IPS DF 6.9 (cell line): Measurements from ENCODE around the gene MYO5A.

ENCODE experiments used
- DNase-seq: peaks from one replicate; pipeline ENCODE4 v3.0.0-alpha.2; 2013; ENCODE audit warnings: low read depth, low spot score
- H3K27ac ChIP-seq: one replicate; pipeline ENCODE4 v1.5.1; 2013; ENCODE audit warnings: low read length, control low read depth
- H3K27me3 ChIP-seq: 2 replicates; pipeline ENCODE4 v1.6.1; 2013; ENCODE audit warnings: mild to moderate bottlenecking, low read length; ENCODE audit not compliant: control insufficient read depth, insufficient read depth
- H3K36me3 ChIP-seq: 2 replicates; pipeline ENCODE4 v1.6.1; 2013; ENCODE audit warnings: low read length; ENCODE audit not compliant: control insufficient read depth, insufficient read depth
- H3K4me1 ChIP-seq: 2 replicates; pipeline ENCODE4 v1.6.1; 2013; ENCODE audit warnings: low read length; ENCODE audit not compliant: control insufficient read depth, insufficient read depth
- H3K4me3 ChIP-seq: 2 replicates; pipeline ENCODE4 v1.5.1; 2013; ENCODE audit warnings: mild to moderate bottlenecking, low read length
- H3K9me3 ChIP-seq: 2 replicates; pipeline ENCODE4 v1.6.1; 2013; ENCODE audit warnings: low read length, inconsistent platforms; ENCODE audit not compliant: control insufficient read depth, insufficient read depth
- WGBS: extraction: QIAGEN DNeasy Blood & Tissue Kit; methylation state at CpG from one replicate; pipeline ENCODE4 v1.1.7; 2013; ENCODE audit warnings: mixed read lengths, missing lambda C conversion rate; ENCODE audit not compliant: insufficient read length, insufficient coverage; 5-methylcytosine and 5-hydroxymethylcytosine counted together

The MYO5A gene

DNA sequence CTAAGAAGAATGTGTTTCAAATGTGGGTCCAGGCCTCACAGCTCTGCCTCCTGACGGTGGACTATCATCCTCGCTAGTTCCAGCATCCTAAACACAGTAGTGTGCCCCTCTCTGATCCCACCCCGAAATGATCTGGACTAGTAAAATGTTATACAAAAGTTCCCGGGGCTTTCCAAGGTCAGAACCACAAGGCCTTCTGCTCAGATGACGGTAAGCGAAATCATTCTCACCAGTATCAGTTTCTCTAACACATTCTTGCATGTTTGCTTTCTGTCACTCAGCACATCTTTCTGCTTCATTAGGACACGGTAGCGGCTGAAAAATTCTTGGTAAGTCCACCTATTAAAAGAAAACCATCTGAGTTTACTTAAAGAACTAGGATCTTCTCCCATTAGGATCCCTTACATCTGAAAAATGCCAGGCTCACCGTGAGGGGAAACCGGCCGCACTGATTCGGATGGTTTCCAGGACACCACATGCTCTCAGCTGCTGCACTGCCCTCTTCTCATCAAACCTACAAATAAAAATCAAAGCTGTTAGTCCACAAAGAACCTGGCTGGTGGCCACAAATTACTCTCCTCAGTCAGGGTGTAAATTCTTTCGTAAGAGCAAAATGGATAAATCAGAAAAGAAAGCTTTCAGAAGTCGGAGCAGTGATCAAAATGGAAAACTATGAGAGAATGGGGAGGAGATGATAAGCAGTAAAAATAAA is 149.1 kb downstream of the MYO5A start:
- Histone ChIP-seq H3K9me3 (no peaks in the 10 kb centered on the region), H3K36me3 (no peaks in the 10 kb centered on the region; the same call in 1 of the 2 replicates), H3K27ac (no peak overlapping the region), H3K4me3 (no peak overlapping the region), H3K27me3 (no peaks in the 10 kb centered on the region), H3K4me1 (no peaks in the 10 kb centered on the region)
- no CpG with 5 or more reads among the region's 14 CpGs for WGBS
- DNase-seq, result no peak

DNA sequence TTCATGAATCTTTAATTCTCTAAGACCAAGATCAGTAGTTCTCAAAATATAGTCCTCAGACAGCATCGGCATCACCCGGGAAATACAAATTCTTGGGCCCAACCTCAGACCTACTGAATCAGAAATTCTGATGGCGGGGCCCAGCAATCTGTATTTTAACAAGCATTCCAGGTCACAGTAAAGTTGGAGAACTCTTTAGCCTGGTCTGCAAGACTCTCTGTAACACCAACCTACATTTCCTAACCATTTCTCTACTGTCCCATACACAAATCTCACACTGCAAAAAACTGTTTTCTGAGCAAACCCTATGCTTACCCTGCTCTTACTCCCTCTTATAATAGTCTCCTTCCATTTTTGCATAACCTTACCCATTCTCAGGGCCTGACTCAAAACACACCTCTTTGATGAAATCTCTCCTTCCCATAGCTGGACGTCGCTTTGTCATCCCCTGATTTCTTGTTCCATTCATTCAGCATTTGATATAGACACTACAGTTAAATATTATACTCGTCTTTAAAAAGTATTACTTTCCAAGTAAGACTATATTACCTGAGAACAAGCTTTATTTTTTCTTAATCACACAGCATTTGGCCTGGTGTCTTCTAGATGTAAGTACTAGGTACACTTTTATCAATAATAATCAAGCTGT is 149.8 kb downstream of the MYO5A start:
- H3K4me1 ChIP-seq, result no peaks in the 10 kb centered on the region
- no peaks in the 10 kb centered on the region for H3K27me3 ChIP-seq
- no peak overlapping the region for H3K4me3 ChIP-seq
- no peaks in the 10 kb centered on the region for H3K9me3 ChIP-seq
- H3K27ac ChIP-seq, result no peak overlapping the region
- WGBS, result 100% methylated on average over 1 of the region's 6 CpGs
- DNase-seq, result no peak
- no peaks in the 10 kb centered on the region; the same call in 1 of the 2 replicates for H3K36me3 ChIP-seq

DNA sequence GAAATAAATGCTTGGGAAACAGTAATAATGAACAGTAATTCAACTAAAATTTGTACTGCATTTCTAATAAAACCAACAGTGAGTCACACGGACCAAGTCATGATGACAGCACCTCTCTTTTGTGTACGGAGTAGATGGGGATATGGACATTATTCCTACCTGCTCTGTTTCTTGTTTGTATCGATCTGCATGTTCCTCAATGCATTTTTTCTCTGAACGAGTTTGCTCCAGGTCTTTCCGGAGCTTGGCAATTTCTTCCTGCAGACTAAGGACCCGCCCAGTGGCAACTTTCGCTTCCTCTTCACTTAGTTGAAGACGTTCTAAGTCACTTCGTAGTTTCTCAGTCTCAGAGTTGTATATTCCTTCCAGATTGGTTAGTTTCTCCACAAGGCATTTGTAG is 158.7 kb downstream of the MYO5A start:
- Histone ChIP-seq H3K27me3 (no peaks in the 10 kb centered on the region), H3K27ac (no peak overlapping the region), H3K9me3 (no peaks in the 10 kb centered on the region), H3K36me3 (no peaks in the 10 kb centered on the region; the same call in 1 of the 2 replicates), H3K4me3 (no peak overlapping the region), H3K4me1 (no peaks in the 10 kb centered on the region; the same call in 1 of the 2 replicates)
- no peak for DNase-seq
- no CpG with 5 or more reads among the region's 9 CpGs for WGBS

DNA sequence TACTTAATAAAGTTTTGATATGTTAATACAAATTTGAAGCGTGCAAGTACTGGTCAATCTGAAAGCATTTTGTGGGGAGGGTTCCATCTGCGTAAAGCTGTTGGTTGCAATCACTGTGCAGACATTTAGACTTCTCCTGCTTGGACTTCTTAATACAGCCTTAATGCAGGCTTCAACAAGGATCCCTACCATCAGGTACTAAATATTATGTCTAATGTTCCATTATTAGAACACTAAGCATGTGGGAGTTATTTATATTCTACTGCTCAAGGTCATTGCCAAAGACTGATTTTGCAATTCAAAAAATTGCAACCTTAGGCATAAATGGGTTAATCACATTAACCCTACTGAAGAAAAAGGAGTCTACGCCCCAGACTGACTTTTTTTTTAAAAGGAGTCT is 159.2 kb downstream of the MYO5A start:
- DNase-seq, result no peak
- no peaks in the 10 kb centered on the region; the same call in 1 of the 2 replicates for H3K4me1 ChIP-seq
- H3K27me3 ChIP-seq, result no peaks in the 10 kb centered on the region
- H3K27ac ChIP-seq, result no peak overlapping the region
- H3K4me3 ChIP-seq, result no peak overlapping the region
- no peaks in the 10 kb centered on the region; the same call in 1 of the 2 replicates for H3K36me3 ChIP-seq
- WGBS, result no CpG with 5 or more reads among the region's 3 CpGs
- H3K9me3 ChIP-seq, result no peaks in the 10 kb centered on the region

DNA sequence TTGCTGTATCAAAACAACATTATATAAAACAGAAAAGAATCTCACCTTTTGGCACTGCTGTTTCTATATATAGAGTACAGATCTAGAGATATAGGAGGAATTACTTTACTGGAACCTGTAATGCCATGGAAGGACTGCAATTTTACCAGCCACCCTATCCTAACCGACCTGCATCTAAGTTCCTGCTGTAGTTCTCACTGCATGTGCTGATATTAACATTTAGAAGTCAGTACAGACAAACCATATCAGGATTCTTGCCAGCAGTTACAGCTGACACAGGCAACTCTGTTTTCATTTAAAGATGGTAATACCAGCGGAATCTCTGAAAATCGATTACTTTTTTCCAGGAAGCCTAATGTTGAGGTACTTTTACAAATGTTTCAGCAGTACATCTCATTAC is 159.7 kb downstream of the MYO5A start:
- H3K4me3 ChIP-seq, result no peak overlapping the region
- H3K36me3 ChIP-seq, result no peaks in the 10 kb centered on the region; the same call in 1 of the 2 replicates
- H3K27me3 ChIP-seq, result no peaks in the 10 kb centered on the region
- no peaks in the 10 kb centered on the region; the same call in 1 of the 2 replicates for H3K4me1 ChIP-seq
- H3K27ac ChIP-seq, result no peak overlapping the region
- H3K9me3 ChIP-seq, result no peaks in the 10 kb centered on the region
- DNase-seq, result no peak
- WGBS, result no CpG with 5 or more reads among the region's 3 CpGs

DNA sequence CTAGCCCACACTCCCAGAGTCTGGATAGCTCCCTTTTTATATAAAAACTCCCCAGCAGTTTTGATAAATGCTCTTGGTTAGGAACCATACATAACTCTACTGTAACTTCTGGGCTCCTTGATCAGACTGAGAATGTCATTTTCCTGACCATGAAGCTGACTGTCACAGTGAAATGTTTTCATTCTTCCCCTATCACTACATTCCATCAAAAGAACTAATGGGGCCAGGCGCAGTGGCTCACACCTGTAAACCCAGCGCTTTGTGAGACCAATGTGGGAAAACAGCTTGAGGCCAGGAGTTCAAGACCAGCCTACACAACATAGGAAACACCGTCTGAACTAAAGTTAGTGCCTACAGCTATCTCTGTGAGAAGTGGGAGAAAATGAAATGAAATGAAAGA is 160.3 kb downstream of the MYO5A start:
- Histone ChIP-seq H3K27ac (no peak overlapping the region), H3K4me3 (no peak overlapping the region), H3K27me3 (no peaks in the 10 kb centered on the region), H3K9me3 (no peaks in the 10 kb centered on the region), H3K36me3 (no peaks in the 10 kb centered on the region; the same call in 1 of the 2 replicates), H3K4me1 (no peaks in the 10 kb centered on the region; the same call in 1 of the 2 replicates)
- no peak for DNase-seq
- no CpG with 5 or more reads among the region's 3 CpGs for WGBS

DNA sequence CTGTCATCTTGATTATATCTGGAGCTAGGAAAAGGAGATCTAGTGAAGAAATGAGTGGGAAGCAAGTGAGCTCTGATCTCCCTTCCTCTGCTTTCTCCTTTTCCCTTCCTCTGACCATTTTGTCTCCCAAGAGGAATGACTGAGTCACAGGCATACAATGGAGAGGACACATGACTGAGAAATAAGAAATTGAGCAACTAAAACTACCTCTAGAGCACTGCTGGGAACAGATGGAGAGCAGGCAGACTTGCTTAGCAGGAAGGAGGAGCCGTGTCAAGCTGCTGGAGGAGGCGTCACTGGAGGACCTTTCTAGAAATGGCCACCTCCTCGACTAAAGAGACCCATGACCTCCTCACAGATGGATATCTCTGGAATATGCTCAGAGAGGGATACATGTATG is 166.2 kb downstream of the MYO5A start:
- H3K4me1 ChIP-seq, result no peaks in the 10 kb centered on the region; the same call in 1 of the 2 replicates
- H3K27me3 ChIP-seq, result no peaks in the 10 kb centered on the region
- no peak for DNase-seq
- WGBS, result no CpG with 5 or more reads among the region's 3 CpGs
- no peak overlapping the region for H3K27ac ChIP-seq
- H3K9me3 ChIP-seq, result no peaks in the 10 kb centered on the region
- H3K36me3 ChIP-seq, result no peaks in the 10 kb centered on the region; the same call in 1 of the 2 replicates
- H3K4me3 ChIP-seq, result no peak overlapping the region

- H3K27me3 ChIP-seq, result no peaks in the 10 kb centered on the region
- no peaks in the 10 kb centered on the region; the same call in 1 of the 2 replicates for H3K4me1 ChIP-seq
- H3K9me3 ChIP-seq, result no peaks in the 10 kb centered on the region
- no peak overlapping the region for H3K27ac ChIP-seq
- no peak overlapping the region for H3K4me3 ChIP-seq
- H3K36me3 ChIP-seq, result no peaks in the 10 kb centered on the region; the same call in 1 of the 2 replicates
- WGBS, result no CpG with 5 or more reads among the region's 4 CpGs
- DNase-seq, result no peak
Observed at GRCh38 chr15:52361975-52362494, 166.6 kb downstream of the MYO5A start.

- Histone ChIP-seq H3K4me1 (no peaks in the 10 kb centered on the region; the same call in 1 of the 2 replicates), H3K27ac (no peak overlapping the region), H3K4me3 (no peak overlapping the region), H3K9me3 (no peaks in the 10 kb centered on the region), H3K36me3 (no peaks in the 10 kb centered on the region), H3K27me3 (no peaks in the 10 kb centered on the region)
- no CpG with 5 or more reads among the region's 4 CpGs for WGBS
- DNase-seq, result no peak
Observed at GRCh38 chr15:52361494-52361893, 167.2 kb downstream of the MYO5A start.

DNA sequence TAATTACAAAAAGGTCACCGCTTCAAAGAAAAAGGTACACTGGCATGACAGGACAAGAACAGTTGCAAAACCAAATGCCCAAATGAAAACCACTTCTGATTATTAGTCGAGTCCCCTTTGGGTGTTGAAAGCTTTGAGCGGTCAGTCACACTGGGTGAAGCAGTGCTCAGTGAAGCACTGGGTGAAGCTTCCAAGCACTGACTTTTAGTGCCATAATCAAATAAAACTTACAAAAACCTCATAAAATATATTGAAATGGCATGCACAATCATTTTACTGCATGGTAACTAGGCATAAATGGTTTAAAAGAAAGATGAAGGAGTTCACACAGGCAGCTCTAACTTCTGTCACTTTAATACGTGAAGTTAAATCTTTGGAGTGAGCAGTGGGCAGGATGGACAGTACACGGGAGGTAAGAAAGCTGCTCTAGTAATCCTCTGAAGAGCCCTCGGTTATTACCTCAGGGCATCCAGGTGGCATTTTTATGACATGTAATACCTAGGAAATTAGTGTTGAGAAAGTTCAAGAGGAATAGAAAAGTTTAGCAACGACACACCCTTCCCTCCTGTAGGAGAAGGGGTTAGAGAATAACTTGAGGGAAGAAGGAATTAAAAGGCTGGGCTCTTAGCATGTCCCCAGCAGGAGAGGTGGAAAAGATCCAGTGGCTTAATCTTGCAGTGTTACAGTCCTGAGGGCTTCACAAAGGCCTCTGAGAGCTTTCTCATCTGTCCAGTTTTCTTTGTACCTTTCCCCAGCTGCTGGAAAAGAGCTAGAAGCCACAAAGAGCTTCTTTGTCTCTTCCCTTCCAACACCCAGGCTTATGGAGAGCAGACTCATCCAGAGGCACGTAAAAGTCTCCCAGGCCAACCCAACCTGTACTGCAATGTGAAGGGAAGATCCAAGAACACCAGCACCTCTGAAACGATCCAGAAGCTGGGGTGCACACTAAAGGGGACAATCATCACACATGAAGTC is 168.2 kb downstream of the MYO5A start:
- WGBS, result no CpG with 5 or more reads among the region's 9 CpGs
- H3K9me3 ChIP-seq, result no peaks in the 10 kb centered on the region
- H3K4me3 ChIP-seq, result no peak overlapping the region
- no peaks in the 10 kb centered on the region for H3K27me3 ChIP-seq
- H3K4me1 ChIP-seq, result no peaks in the 10 kb centered on the region; the same call in 1 of the 2 replicates
- DNase-seq, result no peak
- H3K27ac ChIP-seq, result no peak overlapping the region
- no peaks in the 10 kb centered on the region for H3K36me3 ChIP-seq
